ENCODE data around the gene DLG2. TPM values are rescaled to one million over a fixed set of nuclear protein-coding genes. Genes with fewer than 3 reads are reported as not detected.

Gene DLG2
- total and polyA plus RNA-seq, 9 of the 15 experiments (the other 6 are each of a cell fraction or from before 2014, with no cell fraction given): 0.52 to 1.6 (median 0.95) TPM

DNA sequence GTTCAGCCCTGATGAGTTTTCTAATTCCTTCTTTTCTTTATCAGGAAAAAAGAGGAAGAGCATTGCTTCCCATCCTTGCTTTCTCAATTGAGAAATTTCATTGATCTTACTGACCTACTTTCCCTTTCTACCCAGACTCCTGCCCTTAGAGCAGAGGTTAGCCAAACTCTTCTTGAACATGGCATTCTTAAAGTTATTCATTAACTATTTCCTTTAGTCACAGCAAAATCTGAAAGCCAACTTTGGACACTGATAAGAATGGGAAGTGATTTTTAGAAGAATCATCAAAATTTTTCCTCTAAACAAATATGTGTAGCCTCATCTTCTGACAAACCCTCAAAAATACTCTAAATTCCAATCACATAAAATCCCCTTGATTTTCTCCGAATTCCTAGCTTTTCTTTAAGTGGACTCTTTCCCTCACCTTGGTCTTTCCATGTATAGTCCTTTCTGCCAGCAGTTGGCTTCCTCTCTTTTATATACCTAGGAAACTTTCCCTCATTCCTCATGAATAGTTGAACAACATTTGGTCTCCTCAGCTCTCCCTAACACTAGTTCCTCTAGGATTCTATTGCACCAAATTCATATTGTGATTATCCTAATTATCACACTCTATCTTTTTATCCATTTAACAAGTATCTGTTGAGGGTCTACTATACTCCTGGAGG lies 1774.2 kb downstream of the DLG2 start:
- 0% methylated on average over 1 of the region's 1 CpG for WGBS (ENCODE audit: insufficient coverage, low coverage, missing lambda C conversion rate)
- Histone ChIP-seq H3K27me3 (ENCODE audit: control insufficient read depth in 2 of 2, insufficient read depth in 2 of 2, low read length in 2 of 2) (no peaks in the 10 kb centered on the region), H2AFZ (ENCODE audit: low read depth, low read length) (no peak overlapping the region), H3K4me2 (ENCODE audit: insufficient read depth, low read length) (no peak overlapping the region), H3K4me1 (replicated peaks in 1 of 2; ENCODE audit: control insufficient read depth in 2 of 2, insufficient read depth in 2 of 2, low read length in 2 of 2) (no peaks in the 10 kb centered on the region), H3K4me3 (no peak overlapping the region), H3K27ac (ENCODE audit: extremely low read depth, low read depth, low read length) (no peak overlapping the region), H3K9me1 (ENCODE audit: control insufficient read depth, insufficient read depth, low read length) (no peaks in the 10 kb centered on the region), H3K9ac (ENCODE audit: insufficient read depth in 1 of 2, low read depth in 2 of 2, low read length in 2 of 2) (no peak overlapping the region), H3K9me3 (replicated peaks; ENCODE audit: control insufficient read depth, insufficient read depth, low read depth, low read length) (no peaks in the 10 kb centered on the region), H3K36me3 (ENCODE audit: control insufficient read depth, insufficient read depth, low read length) (no peaks in the 10 kb centered on the region), H3K79me2 (ENCODE audit: control insufficient read depth, insufficient read depth, low read length) (no peaks in the 10 kb centered on the region), H4K20me1 (replicated peaks; ENCODE audit: control insufficient read depth, insufficient read depth, low read length) (no peaks in the 10 kb centered on the region)
- FAIRE-seq (no peak), DNase-seq (ENCODE audit: extremely low read depth in 1 of 4, low spot score in 3 of 4) (no peak), ATAC-seq (no peak)
- in situ Hi-C loops (cut with MboI) (no loop called here), intact Hi-C loops (cut with micrococcal nuclease) (no loop called here)
- BruUV-seq (replicated peaks): no TSS peak
- ChIA-PET POLR2A (no interaction called here), CTCF (ENCODE audit: low intra/inter-chr PET ratio) (no interaction called here)
- TF ChIP-seq SRF (CRISPR knock-in tag; IDR thresholded peaks at IDR 0.05) (no peak), HOXB6 (CRISPR knock-in tag; IDR thresholded peaks at IDR 0.05; ENCODE audit: borderline replicate concordance) (no peak)

DNA sequence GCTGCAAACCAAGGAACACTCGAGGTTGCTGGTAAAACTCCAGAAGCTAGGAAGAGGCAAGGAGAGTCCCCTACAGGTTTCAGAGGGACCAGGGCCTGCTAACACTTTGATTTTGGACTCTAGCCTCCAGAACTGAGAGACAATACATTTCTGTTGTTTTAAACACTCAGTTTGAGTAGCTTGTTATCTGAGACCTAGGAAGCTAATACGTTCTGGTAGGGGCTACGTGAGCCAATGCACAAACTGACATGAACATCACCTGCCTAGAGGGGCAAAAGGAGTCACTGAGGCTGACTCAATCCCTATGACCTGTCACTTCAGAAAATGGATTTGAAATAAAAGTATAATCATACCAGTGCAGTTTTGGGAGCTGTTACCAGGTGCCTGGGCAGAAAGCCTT lies 1775.1 kb downstream of the DLG2 start:
- in situ Hi-C loops (cut with MboI): no loop called here
- 0% methylated on average over 3 of the region's 3 CpGs for WGBS (ENCODE audit: insufficient coverage, low coverage, missing lambda C conversion rate)
- Histone ChIP-seq H3K4me2 (ENCODE audit: insufficient read depth, low read length) (no peak overlapping the region), H3K4me1 (replicated peaks in 1 of 2; ENCODE audit: control insufficient read depth in 2 of 2, insufficient read depth in 2 of 2, low read length in 2 of 2) (no peaks in the 10 kb centered on the region), H3K9me1 (ENCODE audit: control insufficient read depth, insufficient read depth, low read length) (no peaks in the 10 kb centered on the region), H3K27me3 (ENCODE audit: control insufficient read depth in 2 of 2, insufficient read depth in 2 of 2, low read length in 2 of 2) (no peaks in the 10 kb centered on the region), H4K20me1 (replicated peaks; ENCODE audit: control insufficient read depth, insufficient read depth, low read length) (no peaks in the 10 kb centered on the region), H3K9ac (ENCODE audit: insufficient read depth in 1 of 2, low read depth in 2 of 2, low read length in 2 of 2) (no peak overlapping the region), H3K9me3 (replicated peaks; ENCODE audit: control insufficient read depth, insufficient read depth, low read depth, low read length) (no peaks in the 10 kb centered on the region), H3K79me2 (ENCODE audit: control insufficient read depth, insufficient read depth, low read length) (no peaks in the 10 kb centered on the region), H3K27ac (ENCODE audit: extremely low read depth, low read depth, low read length) (no peak overlapping the region), H2AFZ (ENCODE audit: low read depth, low read length) (no peak overlapping the region), H3K4me3 (no peak overlapping the region), H3K36me3 (ENCODE audit: control insufficient read depth, insufficient read depth, low read length) (no peaks in the 10 kb centered on the region)
- no peak for FAIRE-seq
- no TSS peak for BruUV-seq (replicated peaks)
- intact Hi-C loops (cut with micrococcal nuclease): no loop called here
- ChIA-PET POLR2A (no interaction called here), CTCF (ENCODE audit: low intra/inter-chr PET ratio) (no interaction called here)
- no peak for DNase-seq (ENCODE audit: extremely low read depth in 1 of 4, low spot score in 3 of 4)
- ATAC-seq: no peak
- TF ChIP-seq KHSRP (IDR thresholded peaks at IDR 0.05) (no peak), ATF7 (IDR thresholded peaks at IDR 0.05) (no peak), GTF2F1 (IDR thresholded peaks at IDR 0.05; ENCODE audit: low read depth, low read length) (no peak), CBX2 (IDR thresholded peaks at IDR 0.05; ENCODE audit: insufficient read depth, low read length, poor library complexity, severe bottlenecking) (no peak), ZNF76 (CRISPR knock-in tag; IDR thresholded peaks at IDR 0.05; ENCODE audit: borderline replicate concordance) (no peak), CBFB (CRISPR knock-in tag; IDR thresholded peaks at IDR 0.05) (no peak), KAT7 (CRISPR knock-in tag; IDR thresholded peaks at IDR 0.05; ENCODE audit: borderline replicate concordance) (no peak), NFATC3 (IDR thresholded peaks at IDR 0.05) (no peak), PURB (CRISPR knock-in tag; IDR thresholded peaks at IDR 0.05; ENCODE audit: low read depth) (no peak), PRMT5 (CRISPR knock-in tag; IDR thresholded peaks at IDR 0.05) (no peak)
- TF ChIP-seq, protein P1, sequence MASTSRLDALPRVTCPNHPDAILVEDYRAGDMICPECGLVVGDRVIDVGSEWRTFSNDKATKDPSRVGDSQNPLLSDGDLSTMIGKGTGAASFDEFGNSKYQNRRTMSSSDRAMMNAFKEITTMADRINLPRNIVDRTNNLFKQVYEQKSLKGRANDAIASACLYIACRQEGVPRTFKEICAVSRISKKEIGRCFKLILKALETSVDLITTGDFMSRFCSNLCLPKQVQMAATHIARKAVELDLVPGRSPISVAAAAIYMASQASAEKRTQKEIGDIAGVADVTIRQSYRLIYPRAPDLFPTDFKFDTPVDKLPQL (IDR thresholded peaks at IDR 0.05; ENCODE audit: extremely low read depth, insufficient read length): no peak
- TF ChIP-seq, protein P2, sequence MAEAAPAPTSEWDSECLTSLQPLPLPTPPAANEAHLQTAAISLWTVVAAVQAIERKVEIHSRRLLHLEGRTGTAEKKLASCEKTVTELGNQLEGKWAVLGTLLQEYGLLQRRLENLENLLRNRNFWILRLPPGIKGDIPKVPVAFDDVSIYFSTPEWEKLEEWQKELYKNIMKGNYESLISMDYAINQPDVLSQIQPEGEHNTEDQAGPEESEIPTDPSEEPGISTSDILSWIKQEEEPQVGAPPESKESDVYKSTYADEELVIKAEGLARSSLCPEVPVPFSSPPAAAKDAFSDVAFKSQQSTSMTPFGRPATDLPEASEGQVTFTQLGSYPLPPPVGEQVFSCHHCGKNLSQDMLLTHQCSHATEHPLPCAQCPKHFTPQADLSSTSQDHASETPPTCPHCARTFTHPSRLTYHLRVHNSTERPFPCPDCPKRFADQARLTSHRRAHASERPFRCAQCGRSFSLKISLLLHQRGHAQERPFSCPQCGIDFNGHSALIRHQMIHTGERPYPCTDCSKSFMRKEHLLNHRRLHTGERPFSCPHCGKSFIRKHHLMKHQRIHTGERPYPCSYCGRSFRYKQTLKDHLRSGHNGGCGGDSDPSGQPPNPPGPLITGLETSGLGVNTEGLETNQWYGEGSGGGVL (CRISPR knock-in tag; IDR thresholded peaks at IDR 0.05): no peak

All from K562 (cell line).